Measurements from ENCODE around the gene ARHGEF18.

DNA sequence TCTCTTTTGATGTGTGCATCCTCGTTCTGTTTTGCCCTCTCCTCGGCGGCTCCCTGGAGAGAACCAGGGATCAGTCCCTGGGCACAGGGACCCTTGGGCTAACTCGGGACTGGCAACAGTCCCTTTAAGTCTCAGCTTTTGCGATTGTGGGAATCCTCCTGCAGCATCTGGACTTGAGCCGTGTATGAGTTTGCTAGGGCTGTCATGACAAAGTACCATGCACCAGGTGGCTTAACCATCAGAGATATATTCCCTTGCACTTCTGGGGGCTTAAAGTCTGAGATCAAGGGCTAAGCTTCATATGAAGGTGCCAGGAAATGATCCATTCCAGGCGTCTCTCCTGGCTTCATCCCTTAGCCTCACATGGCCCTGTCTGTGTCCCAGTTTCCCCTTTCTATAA, 34.5 kb downstream of the ARHGEF18 start:
- no peak for TF ChIP-seq CTCF (IDR thresholded peaks at IDR 0.05)
- no peak for TF ChIP-seq POLR2A (IDR thresholded peaks at IDR 0.05)
